HG03354 (cell line): ENCODE measurements around the gene DAND5.

Experiments
- ATAC-seq: cut with Tn5 transposase; IDR thresholded peaks from one replicate; pipeline ENCODE4 v1.9.1; 2021; ENCODE audit warnings: mild to moderate bottlenecking; ENCODE audit not compliant: unreplicated experiment, poor library complexity, severe bottlenecking

The DAND5 gene

DNA sequence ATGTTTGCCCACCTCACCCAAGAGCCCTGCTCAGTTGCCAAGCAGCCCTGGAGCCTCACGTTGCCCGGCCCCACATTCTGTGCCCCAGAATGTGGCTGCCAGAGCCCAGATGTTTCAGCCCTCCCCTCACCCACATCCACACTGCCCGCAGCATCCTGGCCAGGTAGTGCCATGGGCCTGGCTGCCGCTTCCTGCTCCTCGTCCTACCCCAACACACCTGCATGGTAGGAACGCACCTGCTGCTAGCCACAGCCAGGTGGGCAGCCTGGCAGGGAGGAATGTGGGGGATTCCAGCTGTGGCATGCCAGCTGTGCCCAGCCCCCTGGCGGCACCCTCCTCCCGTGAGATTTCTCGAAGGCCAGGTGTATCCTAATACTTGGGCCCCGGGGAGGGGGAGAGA lies 18.4 kb downstream of the DAND5 start:
- no peak for ATAC-seq

DNA sequence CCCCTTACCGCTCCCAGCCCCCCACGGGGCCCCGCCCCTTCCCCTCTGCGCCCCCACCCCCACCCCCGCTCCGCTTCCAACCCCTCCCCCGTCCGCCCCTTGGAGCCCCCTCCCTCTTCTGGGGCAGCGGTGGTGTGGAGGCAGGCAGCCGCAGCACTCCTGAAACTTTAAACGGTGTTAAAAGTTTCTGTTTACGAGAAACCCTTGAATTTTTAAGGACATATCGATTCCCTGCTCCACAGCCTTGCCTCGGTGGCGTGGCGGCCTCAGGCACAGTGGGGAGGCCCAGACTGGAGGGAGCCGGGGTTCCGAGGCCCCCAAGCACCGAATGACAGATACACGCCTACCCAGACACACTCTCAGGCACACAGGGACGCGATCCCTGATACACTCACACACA lies 21.1 kb downstream of the DAND5 start:
- no peak for ATAC-seq

DNA sequence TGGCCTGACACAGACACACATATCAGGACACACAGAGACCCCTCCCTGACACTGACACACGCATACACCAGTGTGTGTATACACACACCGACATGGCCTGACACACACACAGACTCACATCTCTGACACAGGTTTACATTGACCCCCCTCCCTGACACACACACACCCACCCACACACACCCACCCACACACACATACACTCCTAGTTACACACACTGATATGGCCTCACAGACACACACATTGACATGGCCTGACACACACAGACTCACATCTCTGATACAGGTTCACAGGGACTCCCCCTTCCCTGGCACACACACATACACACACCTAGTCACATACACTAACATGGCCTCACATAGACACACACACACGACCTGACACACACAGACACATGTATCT lies 21.5 kb downstream of the DAND5 start:
- no peak for ATAC-seq

DNA sequence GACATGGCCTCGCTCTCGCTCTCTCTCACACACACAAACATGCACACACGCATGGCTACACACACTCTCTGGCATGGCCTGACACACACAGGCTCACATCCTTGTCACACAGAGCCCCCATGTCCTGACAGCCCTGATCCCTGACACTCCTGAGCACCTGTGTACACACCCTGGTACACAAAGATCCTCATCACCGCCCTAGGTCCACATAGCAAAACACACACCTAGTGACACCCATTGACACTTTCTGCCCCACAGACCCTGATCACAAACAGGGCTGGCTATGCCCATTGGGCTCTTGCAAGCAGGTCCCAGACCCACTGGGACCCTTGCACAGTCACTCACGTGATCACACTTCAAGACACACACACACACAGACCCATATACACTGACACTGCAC lies 21.9 kb downstream of the DAND5 start:
- no peak for ATAC-seq

DNA sequence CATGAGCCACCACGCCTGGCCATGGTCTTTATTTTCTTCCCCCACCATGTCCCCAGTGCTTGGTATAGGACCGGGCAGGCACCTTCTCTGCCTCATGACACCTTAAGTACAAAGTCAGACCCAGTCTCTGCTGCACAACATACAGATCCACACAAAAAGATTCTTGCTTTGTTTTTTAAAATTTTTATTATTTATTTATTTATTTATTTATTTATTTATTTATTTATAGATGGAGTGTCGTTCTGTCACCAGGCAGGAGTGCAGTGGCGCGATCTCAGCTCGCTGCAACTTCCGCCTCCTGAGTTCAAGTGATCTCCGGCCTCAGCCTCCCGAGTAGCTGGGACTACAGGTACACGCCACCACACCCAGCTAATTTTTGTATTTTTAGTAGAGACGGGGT lies 23.4 kb downstream of the DAND5 start:
- ATAC-seq = no peak

DNA sequence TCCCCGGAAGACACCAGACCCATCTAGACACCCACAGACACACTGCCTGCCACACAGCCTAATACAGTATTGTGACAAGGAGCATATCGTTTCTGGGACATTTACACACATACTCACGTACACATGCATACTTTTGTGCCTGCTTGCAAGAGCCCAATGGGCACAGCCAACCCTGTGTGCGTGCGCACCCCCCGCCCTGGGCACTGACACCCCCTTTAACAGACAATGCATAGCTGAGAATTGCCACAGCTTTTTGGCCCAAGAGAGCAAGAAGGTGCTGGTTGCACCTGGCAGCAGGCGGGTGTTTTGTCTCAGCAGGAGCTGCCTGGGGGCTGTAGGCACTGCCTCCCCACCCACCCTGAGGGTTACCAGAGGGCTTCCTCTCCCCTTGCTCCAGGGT lies 24.2 kb downstream of the DAND5 start:
- ATAC-seq = no peak

DNA sequence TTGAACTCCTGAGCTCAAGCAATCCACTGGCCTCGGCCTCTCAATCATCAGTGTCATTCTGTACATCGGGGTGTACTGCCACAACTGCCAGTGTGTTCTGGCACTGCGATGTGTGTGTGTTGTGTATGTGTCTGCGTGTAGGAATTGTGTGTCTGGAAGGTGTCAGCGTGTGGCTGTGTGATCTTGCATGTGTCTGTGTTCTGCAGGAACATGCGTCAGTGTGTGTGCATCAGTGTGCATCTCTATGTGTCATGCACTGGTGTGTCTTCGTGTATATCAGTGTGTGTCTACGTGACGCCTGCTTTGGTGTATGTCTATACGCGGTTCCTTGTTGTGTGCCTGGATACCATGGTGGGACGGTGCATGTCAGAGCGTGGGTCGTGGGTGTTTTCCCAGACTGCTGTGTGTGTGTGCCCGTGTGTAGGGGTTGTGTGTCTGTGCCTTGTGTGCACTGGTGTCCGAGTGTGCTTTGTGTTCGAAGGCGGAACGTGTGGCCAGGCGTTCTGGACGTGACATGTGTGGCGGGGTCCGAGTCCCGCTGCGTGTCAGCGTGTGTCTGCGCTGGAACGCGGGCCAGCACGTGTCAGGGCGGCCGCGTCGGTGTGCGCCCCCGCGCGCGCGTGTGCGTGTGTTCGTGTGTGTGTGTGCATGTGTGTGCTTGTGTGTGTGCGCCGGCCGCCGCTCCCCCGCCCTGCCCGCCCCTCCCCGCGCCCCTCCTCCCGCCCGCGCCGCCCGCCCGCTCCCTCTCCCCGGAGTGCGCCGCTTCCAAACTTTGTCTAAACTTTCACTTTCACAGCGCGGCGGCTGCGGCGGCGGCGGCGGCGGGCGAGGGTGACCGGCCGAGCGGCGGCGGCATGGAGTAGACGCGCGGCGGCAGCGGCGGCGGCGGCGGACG lies 25.6 kb downstream of the DAND5 start, which contains the start of gene NFIX:
Gene NFIX (plus strand): TSS at position 775 of the 895 bp plus-strand sequence. CDS start 363 bp downstream, outside the sequence.
- ATAC-seq = no peak

DNA sequence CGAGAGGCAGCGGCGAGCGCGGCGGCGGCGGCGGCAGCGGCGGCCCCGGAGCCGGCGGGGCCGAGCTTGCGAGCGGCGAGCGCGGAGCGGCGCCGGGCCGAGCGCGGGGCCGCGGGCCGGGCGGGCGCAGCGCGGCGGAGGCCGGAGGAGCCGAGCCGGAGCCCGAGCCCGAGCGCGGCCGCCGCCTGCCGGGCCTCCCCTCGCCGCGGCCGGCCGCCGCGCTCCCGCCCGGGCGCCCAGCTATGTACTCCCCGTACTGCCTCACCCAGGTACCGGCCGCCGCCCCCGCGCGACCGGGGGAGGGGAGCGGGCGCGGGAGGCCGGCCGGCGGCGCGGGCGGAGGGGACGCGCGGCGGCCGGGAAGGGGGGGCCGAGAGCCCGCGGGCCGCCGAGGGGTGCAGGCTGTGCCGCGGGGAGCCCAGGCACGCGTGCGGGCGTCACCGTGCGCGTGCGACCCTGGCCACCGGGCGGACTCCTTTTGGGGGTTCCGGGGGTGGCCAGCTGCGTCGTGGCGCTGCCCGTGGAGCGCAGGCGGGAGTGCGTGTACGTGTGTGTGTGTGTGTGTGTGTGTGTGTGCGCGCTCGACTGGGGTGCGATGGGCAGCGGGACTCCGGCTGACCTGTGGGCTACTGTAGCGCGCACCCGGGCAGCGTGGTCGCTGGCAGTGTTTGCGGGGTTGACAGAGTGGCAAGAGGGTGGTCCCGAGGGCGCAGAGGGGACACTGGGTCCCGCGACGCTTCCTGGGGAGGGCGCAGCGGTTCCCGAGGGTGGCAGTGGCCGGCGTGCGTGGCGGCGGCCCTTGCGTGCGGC lies 26.4 kb downstream of the DAND5 start:
- ATAC-seq = no peak

DNA sequence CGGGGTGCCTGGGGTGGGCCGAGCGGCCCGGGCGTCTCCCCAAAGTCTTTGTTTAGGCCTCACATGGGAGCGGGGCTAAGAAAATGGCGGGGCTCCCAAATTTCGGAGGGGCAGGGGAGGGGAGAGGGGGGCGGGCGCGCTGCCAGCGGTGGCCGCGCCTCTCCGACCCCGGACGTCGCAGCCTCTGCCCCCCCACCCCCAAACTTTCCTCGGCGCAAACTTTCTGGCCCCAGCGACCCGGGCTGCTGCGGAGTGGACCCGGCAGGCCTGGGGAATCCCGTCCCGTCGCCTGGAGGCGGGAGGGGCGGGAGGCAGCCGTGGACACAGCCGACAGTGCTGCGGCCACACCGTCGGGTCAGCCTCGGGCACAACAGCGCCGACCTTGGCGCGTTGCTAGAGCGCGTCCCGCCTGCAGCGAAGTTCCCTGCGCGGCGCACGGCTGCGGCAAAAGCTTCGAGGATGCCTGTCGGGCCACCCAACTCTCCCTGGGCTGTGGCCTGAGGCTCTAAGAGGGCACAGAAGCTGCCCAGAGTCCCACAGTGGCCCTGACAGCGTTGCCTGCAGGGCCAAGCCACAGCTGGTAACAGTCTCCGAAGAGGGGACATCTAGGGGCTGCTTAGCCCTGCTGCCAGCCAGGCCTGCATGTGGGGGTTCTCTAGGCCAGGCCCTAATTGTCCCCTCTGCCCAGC lies 27.2 kb downstream of the DAND5 start:
- ATAC-seq = no peak

DNA sequence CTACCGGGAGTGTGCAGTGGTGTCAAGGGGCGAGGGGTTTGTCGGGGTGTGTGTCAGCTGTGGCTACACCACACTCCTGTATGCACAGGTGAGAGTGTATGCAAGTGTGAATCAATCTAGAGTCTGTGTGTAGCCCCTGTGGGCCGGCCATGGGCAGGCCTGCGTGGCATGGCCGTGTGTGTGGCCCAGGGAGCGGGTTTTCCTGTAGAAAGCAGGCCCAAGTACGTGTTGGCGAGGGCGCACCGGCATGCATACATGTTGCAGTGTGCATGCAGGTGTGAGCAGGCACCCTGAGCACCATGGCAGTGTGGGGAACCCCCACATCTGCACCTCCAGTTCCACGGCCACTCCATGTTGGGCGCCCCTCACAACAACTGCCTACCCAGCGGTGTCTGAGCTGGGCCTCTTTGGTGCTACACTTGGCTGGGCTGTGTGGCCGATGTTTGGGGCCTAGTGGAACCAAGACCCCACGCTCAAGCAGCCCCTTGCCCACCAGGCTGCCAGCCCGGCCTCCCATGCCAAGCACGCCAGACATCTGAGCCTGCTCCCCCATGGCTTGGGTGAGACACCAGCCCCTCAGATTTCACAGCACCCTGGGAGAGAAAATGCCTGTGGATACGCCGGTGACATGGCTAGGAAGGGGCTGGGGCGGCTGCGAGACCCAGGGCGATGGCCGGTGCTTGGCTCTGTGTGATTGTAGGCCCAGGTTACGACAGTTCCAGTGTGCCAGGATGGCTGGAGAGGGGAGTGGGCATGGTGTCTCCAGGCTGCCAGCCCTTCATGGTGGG lies 28.0 kb downstream of the DAND5 start:
- no peak for ATAC-seq

DNA sequence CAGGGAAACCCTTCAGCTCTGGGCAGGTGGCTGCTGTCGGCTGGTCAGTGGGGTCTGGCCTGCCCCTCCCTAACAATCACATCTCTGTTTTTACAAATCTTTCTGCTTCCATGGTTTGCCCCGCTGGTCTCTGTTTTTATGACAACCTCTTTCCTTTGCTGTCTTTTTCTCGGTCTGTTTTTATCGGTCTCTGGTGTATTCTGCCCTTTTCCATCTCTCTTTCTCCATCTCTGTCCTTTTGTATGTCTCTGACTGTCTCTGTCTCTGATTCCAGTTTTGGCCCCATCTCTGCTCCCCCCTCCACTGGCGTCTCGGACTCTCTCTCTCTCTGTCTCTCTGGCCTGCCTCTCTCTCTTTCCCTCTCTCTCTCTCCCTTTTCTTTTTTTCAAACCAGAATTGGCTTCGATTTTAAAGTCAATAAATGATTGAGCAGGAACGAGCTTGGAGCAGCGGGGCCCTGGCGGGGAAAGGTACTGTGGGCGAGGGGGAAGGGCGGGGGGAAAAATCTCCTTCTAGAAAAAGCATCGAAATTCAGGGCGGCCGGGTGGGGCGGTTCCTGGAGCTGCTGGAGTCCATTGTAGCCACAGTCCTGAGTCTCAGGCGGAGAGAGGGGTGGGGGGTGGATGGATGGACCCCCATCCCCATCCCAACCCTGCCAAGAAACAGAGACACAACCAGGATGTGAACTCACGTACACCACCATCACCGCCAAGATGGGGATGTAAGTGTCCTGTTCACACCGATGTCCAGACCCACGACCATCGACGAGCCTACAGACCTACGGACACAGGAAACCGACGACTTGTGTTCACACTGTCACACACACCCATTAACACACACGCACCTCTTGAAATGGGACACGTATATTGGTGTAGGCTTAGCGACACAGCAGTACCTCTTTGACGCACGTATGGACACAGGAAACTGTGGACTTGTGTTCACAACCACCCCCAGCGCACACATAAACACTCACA lies 28.9 kb downstream of the DAND5 start:
- ATAC-seq = no peak

DNA sequence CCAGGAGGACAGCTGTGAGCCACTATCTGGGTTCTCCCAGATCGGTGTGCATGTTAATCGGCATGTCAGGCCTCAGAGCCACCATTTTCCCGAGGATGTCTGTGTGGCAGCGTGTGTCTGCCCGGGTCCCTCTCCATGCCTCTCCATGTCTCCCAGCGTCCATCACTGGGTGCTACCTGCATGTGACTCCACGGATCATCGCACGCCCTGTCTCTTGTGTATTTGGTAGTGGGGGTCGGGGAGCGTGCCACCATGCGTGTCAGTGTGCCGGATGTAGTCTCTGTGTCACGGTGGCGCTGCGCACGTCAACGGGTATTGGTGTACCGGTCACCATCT lies 31.8 kb downstream of the DAND5 start:
- no peak for ATAC-seq

DNA sequence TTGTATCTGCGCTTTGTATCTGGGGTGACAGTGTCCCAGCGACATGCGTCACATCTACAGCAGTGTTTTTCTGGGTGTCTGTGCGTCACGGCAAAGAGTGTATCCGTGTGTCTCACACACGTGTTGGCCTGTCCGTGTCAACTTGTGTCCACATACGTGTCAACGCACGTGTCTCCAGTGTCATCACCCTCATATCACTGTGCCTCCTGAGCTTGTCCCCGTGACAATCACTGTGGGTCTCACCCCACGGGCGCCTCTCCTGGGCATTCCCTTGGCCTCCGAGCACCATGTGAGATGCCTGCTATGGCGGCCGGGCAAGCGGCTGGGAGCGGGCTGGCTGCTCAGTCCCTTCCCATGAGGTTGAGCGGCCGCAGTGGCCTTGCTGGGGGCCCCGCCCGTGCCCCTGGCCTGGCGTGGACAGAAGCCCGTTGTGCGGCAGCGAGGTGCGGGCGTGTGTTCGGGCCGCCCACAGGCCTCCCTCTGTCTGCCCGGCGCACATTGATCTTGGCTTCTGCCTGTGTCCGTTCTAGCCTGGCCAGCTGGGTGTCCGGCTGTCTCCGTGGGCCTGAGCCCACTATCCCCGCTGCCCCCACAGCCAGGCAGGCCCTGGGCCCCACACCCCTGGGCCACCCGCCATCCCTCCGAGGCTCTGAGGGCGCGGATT lies 32.3 kb downstream of the DAND5 start:
- ATAC-seq = no peak

DNA sequence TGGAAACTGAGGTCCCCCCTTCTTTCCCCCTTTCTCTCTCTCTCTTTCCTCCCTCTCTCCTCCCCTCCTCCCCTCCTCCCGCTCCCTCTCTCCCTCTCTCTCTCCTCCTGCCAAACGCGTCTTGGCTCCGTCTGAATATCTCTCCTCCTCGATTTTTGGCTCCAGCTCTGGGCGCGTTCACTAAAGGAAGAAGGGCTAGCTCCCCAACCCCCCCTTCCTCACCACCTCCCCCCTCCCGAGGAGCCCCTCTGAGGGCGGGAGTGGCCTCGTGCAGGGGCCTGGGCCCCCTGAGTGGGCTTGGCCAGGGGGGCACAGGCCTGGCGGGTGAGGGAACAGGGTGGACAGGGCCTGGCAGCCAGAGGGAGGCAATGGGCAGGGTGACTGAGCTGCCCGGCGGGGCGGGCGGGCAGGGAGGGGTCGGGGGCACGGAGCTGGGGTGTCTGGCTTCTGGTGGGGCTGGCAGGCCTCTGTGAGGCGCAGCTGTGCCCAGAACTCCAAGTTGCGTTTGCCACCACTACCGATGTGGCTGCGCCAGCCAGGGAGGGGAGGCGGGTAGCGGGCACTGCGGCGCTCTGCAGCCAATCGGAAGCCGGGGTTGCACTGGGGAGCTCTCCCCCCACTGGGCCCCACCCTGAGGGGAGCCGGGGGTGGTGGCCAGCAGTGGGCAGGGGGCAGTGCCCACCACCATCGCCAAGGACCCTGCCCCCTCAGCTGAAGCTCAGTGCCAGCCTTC lies 33.0 kb downstream of the DAND5 start:
- no peak for ATAC-seq

DNA sequence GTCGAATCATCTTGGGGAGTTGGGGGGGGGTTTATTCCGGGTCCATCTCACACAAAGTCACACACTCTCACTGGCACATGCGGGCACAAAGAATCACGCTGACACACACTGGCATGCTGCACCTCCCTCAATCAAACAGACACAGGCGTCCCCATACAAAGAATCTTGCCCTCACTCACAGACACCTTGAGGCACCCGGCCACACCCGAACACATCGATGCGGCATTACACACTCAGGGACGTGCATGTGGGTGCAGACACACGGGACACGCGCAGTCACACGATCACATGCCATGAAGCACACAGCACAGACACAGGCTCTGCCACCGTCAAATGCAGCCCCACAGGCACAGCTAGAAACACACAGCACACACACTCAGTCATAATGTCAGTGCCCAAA lies 33.7 kb downstream of the DAND5 start:
- ATAC-seq = no peak

DNA sequence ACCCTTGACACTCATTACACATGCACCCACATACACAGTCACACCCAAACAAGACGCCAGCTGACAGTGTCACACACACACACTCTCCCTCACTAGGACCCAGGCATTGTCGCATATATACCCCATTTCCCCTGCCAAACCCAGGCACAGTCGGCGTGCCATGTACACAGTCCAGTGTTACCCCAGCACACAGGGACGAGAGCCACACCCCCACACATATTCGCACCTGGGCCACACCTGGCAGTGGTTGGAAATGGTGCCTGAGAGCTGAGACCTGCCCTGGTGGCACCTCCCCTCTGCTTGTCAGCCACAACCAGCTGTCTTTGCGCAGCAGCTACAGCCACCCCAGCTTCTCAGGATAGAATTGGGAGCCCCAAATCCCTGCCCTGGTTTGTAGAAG lies 34.9 kb downstream of the DAND5 start:
- no peak for ATAC-seq

DNA sequence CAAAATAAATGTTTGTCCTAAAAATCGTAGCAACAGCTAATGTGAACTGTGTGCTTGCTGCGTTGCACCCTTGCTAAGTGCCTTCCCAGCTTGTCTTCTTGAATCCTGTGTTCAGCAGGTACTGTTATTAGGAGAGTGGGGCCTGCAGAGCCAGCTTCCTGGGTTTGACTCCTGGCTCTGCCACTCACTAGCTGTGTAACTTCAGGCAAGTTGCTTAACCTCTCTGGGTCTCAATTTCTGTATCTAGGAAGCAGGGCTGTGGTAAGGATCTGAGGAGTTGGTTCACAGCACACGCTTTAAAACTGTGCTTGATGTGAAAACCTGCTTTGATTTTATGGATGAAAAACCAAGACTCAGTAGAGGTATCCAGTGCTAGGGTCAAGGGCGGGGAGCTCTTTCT lies 35.9 kb downstream of the DAND5 start:
- no peak for ATAC-seq
